SK-N-SH (cell line): ENCODE results near the gene SCO2. TPM values are rescaled to one million over a fixed set of nuclear protein-coding genes. Genes with fewer than 3 reads are reported as not detected.

Experiments
- CTCF ChIA-PET: fragments of 300-600, 350-600 bp; formaldehyde crosslinking; extraction: SDS; loops from one replicate; lab custom pipeline; 2021; lab: Yijun Ruan, JAX
- POLR2A ChIA-PET: fragments of 350-600 bp; sonication (Branson Sonifier 250); formaldehyde crosslinking; extraction: SDS; loops from one replicate; lab custom pipeline; 2020; ENCODE audit warnings: antibody characterized with exemption, inconsistent platforms; lab: Yijun Ruan, JAX
- DNase-seq: peaks from one replicate; pipeline ENCODE4 v3.0.0; 2012
- H2AFZ ChIP-seq: fragments of 200-600 bp; sonication (generic); 2 replicates; pipeline ENCODE4 v1.8.1; 2016; ENCODE audit warnings: antibody characterized with exemption, mild to moderate bottlenecking, low read depth
- H3F3A ChIP-seq: fragments of 200-600 bp; sonication (generic); replicated peaks from 2 replicates; pipeline ENCODE3; 2016; ENCODE audit warnings: antibody characterized with exemption, mild to moderate bottlenecking; ENCODE audit not compliant: insufficient read depth
- H3K27ac ChIP-seq, 2 experiments: fragments of 200-500 bp in 1 of 2; fragments of 200-600 bp in 1 of 2; sonication (Bioruptor generic) in 1 of 2; sonication (generic), shearing (Covaris generic) in 1 of 2; 2 replicates each; pipeline versions ENCODE4 v1.5.1 to v1.6.1; 2014 to 2016; ENCODE audit warnings: low read depth in 2 of 2, inconsistent platforms in 1 of 2, low read length in 1 of 2, mild to moderate bottlenecking in 1 of 2, mixed read lengths in 1 of 2
- H3K27me3 ChIP-seq: fragments of 200-600 bp; sonication (generic), shearing (Covaris generic); 2 replicates; pipeline ENCODE4 v1.6.1; 2016; ENCODE audit warnings: mixed run types; ENCODE audit not compliant: insufficient read depth
- H3K36me3 ChIP-seq, 2 experiments: fragments of 200-500 bp in 1 of 2; fragments of 200-600 bp in 1 of 2; sonication (Bioruptor generic) in 1 of 2; sonication (generic) in 1 of 2; replicated peaks in 1 of 2; 2 replicates each; pipeline versions ENCODE3 to v1.5.1; 2014 to 2016; ENCODE audit warnings: low read length in 1 of 2, mild to moderate bottlenecking in 1 of 2; ENCODE audit not compliant: insufficient read depth in 2 of 2, control insufficient read depth in 1 of 2
- H3K4me1 ChIP-seq, 2 experiments: fragments of 200-500 bp in 1 of 2; fragments of 200-600 bp in 1 of 2; sonication (Bioruptor generic) in 1 of 2; sonication (generic), shearing (Covaris generic) in 1 of 2; 2 replicates each; pipeline versions ENCODE4 v1.5.1 to v1.6.1; 2014 to 2016; ENCODE audit warnings: low read depth in 1 of 2, low read length in 1 of 2, mixed run types in 1 of 2; ENCODE audit not compliant: insufficient read depth in 2 of 2, control insufficient read depth in 1 of 2
- H3K4me2 ChIP-seq: fragments of 200-600 bp; sonication (generic), shearing (Covaris generic); 2 replicates; pipeline ENCODE4 v1.6.1; 2017; ENCODE audit warnings: mixed run types
- H3K4me3 ChIP-seq, 2 experiments: fragments of 200-500 bp in 1 of 2; fragments of 200-600 bp in 1 of 2; sonication (Bioruptor generic) in 1 of 2; sonication (generic), shearing (Covaris generic) in 1 of 2; 2 replicates each; pipeline versions ENCODE4 v1.5.1 to v1.8.1; 2014 to 2016; ENCODE audit warnings: low read depth in 2 of 2, inconsistent platforms in 1 of 2, low read length in 1 of 2, mild to moderate bottlenecking in 1 of 2, mixed read lengths in 1 of 2, moderate library complexity in 1 of 2
- H3K79me2 ChIP-seq: fragments of 200-600 bp; sonication (generic); 2 replicates; pipeline ENCODE4 v1.8.1; 2017; ENCODE audit warnings: mild to moderate bottlenecking; ENCODE audit not compliant: insufficient read depth
- H3K9ac ChIP-seq: fragments of 200-600 bp; sonication (generic); 2 replicates; pipeline ENCODE4 v1.6.1; 2017; ENCODE audit warnings: mixed run types
- H3K9me2 ChIP-seq: fragments of 200-600 bp; sonication (generic); 2 replicates; pipeline ENCODE4 v1.6.1; 2017; ENCODE audit warnings: mixed run types
- H3K9me3 ChIP-seq: fragments of 200-600 bp; sonication (generic); 2 replicates; pipeline ENCODE4 v1.6.1; 2017; ENCODE audit warnings: mixed run types, mild to moderate bottlenecking, moderate library complexity
- H4K20me1 ChIP-seq: fragments of 200-600 bp; sonication (generic); 2 replicates; pipeline ENCODE4 v1.6.1; 2017; ENCODE audit warnings: mild to moderate bottlenecking, mixed run types; ENCODE audit not compliant: insufficient read depth
- EZH2phosphoT487 ChIP-seq: fragments of 200-600 bp; sonication (generic); IDR thresholded peaks from 2 replicates; pipeline ENCODE4 v1.6.1; 2017; ENCODE audit warnings: low read depth, mixed run types, mild to moderate bottlenecking, antibody characterized with exemption, moderate library complexity, borderline replicate concordance
- FOXJ3 ChIP-seq: sonication (generic); formaldehyde crosslinking; IDR thresholded peaks from 2 replicates; pipeline ENCODE4 v1.5.1; 2020; ENCODE audit warnings: mild to moderate bottlenecking, missing genetic modification reagents
- FOXM1 ChIP-seq: IDR thresholded peaks from 2 replicates; pipeline ENCODE4 v1.4.0; 2012; ENCODE audit warnings: low read depth, mild to moderate bottlenecking
- MXI1 ChIP-seq: IDR thresholded peaks from 2 replicates; pipeline ENCODE4 v1.6.1; 2012; ENCODE audit warnings: mild to moderate bottlenecking, low read depth, low read length, improper control_type of control experiment
- NFIC ChIP-seq: IDR thresholded peaks from 2 replicates; pipeline ENCODE4 v1.4.0; 2012; ENCODE audit warnings: borderline replicate concordance
- POLR2AphosphoS5 ChIP-seq: IDR thresholded peaks from 2 replicates; pipeline ENCODE4 v1.6.1; 2012; ENCODE audit warnings: low read depth, low read length
- RCOR1 ChIP-seq: fragments of 150-350 bp; IDR thresholded peaks from 2 replicates; pipeline ENCODE4 v1.6.1; 2017; ENCODE audit warnings: antibody characterized with exemption, low read length
- RFX5 ChIP-seq: IDR thresholded peaks from 2 replicates; pipeline ENCODE4 v1.6.1; 2012; ENCODE audit warnings: mild to moderate bottlenecking, improper control_type of control experiment, low read length
- TCF12 ChIP-seq: IDR thresholded peaks from 2 replicates; pipeline ENCODE4 v1.4.0; 2012
- TEAD4 ChIP-seq: IDR thresholded peaks from 2 replicates; pipeline ENCODE4 v1.4.0; 2012; ENCODE audit warnings: mild to moderate bottlenecking, borderline replicate concordance; ENCODE audit not compliant: insufficient read depth
- WGBS: methylation state at CpG from one replicate; pipeline ENCODE4 v1.1.6; 2017; ENCODE audit warnings: low lambda C conversion rate; 5-methylcytosine and 5-hydroxymethylcytosine counted together
- polyA plus RNA-seq, 3 experiments: library from polyadenylated mRNA; depleted of rRNA; stranded (reverse); fragments of >200 nt; gene quantifications; 2 replicates each; pipeline ENCODE4 v1.2.3, GENCODE V29; 2012
- TF ChIP-seq, protein P1 (sequence below): IDR thresholded peaks from 2 replicates; pipeline ENCODE4 v1.4.0; 2012; ENCODE audit warnings: low read depth, borderline replicate concordance
- TF ChIP-seq, protein P2 (sequence below): IDR thresholded peaks from 2 replicates; pipeline ENCODE4 v1.4.0; 2012; ENCODE audit warnings: low read depth, borderline replicate concordance
- TF ChIP-seq, protein P3 (sequence below): fragments of 150-350 bp; IDR thresholded peaks from 2 replicates; pipeline ENCODE4 v1.6.1; 2017; ENCODE audit warnings: antibody characterized with exemption, low read length, low read depth, borderline replicate concordance
- TF ChIP-seq, protein P4 (sequence below): IDR thresholded peaks from 2 replicates; pipeline ENCODE4; 2012
- TF ChIP-seq, protein P5 (sequence below): fragments of 200-600 bp; sonication (generic); IDR thresholded peaks from 2 replicates; pipeline ENCODE4 v1.6.1; 2017; ENCODE audit warnings: antibody characterized with exemption, mild to moderate bottlenecking, moderate library complexity

Gene SCO2
- polyA plus RNA-seq, 1 of the 3 experiments (the other 2 are of a cell fraction) = 4.0 TPM

DNA sequence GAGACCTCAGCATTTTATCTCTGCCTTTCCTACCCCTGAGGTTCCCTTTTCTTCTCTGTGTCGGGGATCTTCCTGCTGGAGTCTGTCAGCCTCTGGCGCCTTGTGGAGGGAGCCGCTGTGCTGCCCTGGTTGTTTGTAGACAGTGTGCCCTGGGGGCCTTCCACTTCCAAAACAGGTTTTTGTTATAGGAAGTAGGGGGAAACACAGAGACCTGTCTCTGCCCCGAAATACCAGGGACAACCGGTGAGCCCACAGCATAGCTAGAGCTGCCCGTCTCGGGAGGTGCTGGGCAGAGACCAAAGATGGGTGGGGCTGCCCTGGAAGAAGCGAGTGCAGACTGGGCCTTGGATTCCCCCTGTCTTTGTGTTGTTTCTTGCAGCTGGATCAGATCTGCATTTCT, 9.3 kb downstream of the SCO2 start:
- CTCF ChIA-PET = interaction anchor here (3.4 kb wide), 1 partner anchor 9 kb away, joined by 18 read pairs; the partner anchor contains the start of gene SCO2
- H3K9me2 ChIP-seq = no peaks in the 10 kb centered on the region
- no peaks in the 10 kb centered on the region for H3K4me1 ChIP-seq
- DNase-seq = no peak
- no peaks in the 10 kb centered on the region for H3K27me3 ChIP-seq
- H3K4me2 ChIP-seq = no peak overlapping the region
- peaks cover under 1 to 25% of the 10 kb centered on the region in 2 experiments for H3K36me3 ChIP-seq
- H3K9ac ChIP-seq = no peak overlapping the region
- 100% methylated on average over 2 of the region's 8 CpGs for WGBS
- no peak for TF ChIP-seq NFIC
- TF ChIP-seq, protein P1, sequence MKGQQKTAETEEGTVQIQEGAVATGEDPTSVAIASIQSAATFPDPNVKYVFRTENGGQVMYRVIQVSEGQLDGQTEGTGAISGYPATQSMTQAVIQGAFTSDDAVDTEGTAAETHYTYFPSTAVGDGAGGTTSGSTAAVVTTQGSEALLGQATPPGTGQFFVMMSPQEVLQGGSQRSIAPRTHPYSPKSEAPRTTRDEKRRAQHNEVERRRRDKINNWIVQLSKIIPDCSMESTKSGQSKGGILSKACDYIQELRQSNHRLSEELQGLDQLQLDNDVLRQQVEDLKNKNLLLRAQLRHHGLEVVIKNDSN = no peak
- TF ChIP-seq POLR2AphosphoS5 = no peak
- TF ChIP-seq, protein P2, sequence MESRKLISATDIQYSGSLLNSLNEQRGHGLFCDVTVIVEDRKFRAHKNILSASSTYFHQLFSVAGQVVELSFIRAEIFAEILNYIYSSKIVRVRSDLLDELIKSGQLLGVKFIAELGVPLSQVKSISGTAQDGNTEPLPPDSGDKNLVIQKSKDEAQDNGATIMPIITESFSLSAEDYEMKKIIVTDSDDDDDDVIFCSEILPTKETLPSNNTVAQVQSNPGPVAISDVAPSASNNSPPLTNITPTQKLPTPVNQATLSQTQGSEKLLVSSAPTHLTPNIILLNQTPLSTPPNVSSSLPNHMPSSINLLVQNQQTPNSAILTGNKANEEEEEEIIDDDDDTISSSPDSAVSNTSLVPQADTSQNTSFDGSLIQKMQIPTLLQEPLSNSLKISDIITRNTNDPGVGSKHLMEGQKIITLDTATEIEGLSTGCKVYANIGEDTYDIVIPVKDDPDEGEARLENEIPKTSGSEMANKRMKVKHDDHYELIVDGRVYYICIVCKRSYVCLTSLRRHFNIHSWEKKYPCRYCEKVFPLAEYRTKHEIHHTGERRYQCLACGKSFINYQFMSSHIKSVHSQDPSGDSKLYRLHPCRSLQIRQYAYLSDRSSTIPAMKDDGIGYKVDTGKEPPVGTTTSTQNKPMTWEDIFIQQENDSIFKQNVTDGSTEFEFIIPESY = no peak
- TF ChIP-seq RCOR1 = no peak
- TF ChIP-seq, protein P3, sequence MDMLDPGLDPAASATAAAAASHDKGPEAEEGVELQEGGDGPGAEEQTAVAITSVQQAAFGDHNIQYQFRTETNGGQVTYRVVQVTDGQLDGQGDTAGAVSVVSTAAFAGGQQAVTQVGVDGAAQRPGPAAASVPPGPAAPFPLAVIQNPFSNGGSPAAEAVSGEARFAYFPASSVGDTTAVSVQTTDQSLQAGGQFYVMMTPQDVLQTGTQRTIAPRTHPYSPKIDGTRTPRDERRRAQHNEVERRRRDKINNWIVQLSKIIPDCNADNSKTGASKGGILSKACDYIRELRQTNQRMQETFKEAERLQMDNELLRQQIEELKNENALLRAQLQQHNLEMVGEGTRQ = no peak
- no peak for TF ChIP-seq FOXJ3 (CRISPR knock-in tag)
- TF ChIP-seq TEAD4 = no peak
- TF ChIP-seq, protein P4, sequence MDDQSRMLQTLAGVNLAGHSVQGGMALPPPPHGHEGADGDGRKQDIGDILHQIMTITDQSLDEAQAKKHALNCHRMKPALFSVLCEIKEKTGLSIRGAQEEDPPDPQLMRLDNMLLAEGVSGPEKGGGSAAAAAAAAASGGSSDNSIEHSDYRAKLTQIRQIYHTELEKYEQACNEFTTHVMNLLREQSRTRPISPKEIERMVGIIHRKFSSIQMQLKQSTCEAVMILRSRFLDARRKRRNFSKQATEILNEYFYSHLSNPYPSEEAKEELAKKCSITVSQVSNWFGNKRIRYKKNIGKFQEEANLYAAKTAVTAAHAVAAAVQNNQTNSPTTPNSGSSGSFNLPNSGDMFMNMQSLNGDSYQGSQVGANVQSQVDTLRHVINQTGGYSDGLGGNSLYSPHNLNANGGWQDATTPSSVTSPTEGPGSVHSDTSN = no peak
- TF ChIP-seq FOXM1 = no peak
- TF ChIP-seq EZH2phosphoT487 = no peak
- TF ChIP-seq, protein P5, sequence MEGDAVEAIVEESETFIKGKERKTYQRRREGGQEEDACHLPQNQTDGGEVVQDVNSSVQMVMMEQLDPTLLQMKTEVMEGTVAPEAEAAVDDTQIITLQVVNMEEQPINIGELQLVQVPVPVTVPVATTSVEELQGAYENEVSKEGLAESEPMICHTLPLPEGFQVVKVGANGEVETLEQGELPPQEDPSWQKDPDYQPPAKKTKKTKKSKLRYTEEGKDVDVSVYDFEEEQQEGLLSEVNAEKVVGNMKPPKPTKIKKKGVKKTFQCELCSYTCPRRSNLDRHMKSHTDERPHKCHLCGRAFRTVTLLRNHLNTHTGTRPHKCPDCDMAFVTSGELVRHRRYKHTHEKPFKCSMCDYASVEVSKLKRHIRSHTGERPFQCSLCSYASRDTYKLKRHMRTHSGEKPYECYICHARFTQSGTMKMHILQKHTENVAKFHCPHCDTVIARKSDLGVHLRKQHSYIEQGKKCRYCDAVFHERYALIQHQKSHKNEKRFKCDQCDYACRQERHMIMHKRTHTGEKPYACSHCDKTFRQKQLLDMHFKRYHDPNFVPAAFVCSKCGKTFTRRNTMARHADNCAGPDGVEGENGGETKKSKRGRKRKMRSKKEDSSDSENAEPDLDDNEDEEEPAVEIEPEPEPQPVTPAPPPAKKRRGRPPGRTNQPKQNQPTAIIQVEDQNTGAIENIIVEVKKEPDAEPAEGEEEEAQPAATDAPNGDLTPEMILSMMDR = no peak
- TF ChIP-seq RFX5 = no peak
- no peak for TF ChIP-seq TCF12
- TF ChIP-seq MXI1 = no peak
- H3K9me3 ChIP-seq = no peaks in the 10 kb centered on the region
- H3K4me3 ChIP-seq = no peak overlapping the region
- H3F3A ChIP-seq = no peaks in the 10 kb centered on the region
- 0 out of 2 replicates have a peak, but pooled peaks cover 4% of the 10 kb centered on the region for H4K20me1 ChIP-seq
- H3K79me2 ChIP-seq = peaks cover 58% of the 10 kb centered on the region
- H2AFZ ChIP-seq = no peak overlapping the region
- POLR2A ChIA-PET = interaction anchor here (1.6 kb wide), 1 partner anchor 9 kb away, joined by 6 read pairs; no protein-coding TSS in a partner anchor
- no peak overlapping the region for H3K27ac ChIP-seq
